H9 (cell line): Measurements from ENCODE around the gene MAP7. TPM values are rescaled to one million over a fixed set of nuclear protein-coding genes. Genes with fewer than 3 reads are reported as not detected.

Experiments used
- DNase-seq: peaks from one replicate; pipeline ENCODE4 v3.0.0-alpha.2; 2017
- H2AFZ ChIP-seq: one replicate; pipeline ENCODE4 v1.6.1; 2013; ENCODE audit warnings: mild to moderate bottlenecking, low read length, control low read depth, moderate library complexity
- H2AK5ac ChIP-seq: 2 replicates; pipeline ENCODE4 v1.6.1; 2013; ENCODE audit warnings: low read length, control low read depth, mixed read lengths; ENCODE audit not compliant: insufficient read length
- H2BK120ac ChIP-seq: one replicate; pipeline ENCODE4 v1.6.1; 2013; ENCODE audit warnings: low read depth, mild to moderate bottlenecking, low read length, control low read depth, inconsistent platforms; ENCODE audit not compliant: poor library complexity, severe bottlenecking
- H2BK12ac ChIP-seq: 2 replicates; pipeline ENCODE4 v1.6.1; 2013; ENCODE audit warnings: low read length, control low read depth, mixed read lengths, low read depth; ENCODE audit not compliant: insufficient read length
- H2BK15ac ChIP-seq: 2 replicates; pipeline ENCODE4 v1.6.1; 2013; ENCODE audit warnings: low read depth, low read length, control low read depth
- H2BK20ac ChIP-seq: one replicate; pipeline ENCODE4 v1.6.1; 2013; ENCODE audit warnings: low read depth, mild to moderate bottlenecking, low read length, control low read depth, inconsistent platforms; ENCODE audit not compliant: poor library complexity, severe bottlenecking
- H2BK5ac ChIP-seq: 2 replicates; pipeline ENCODE4 v1.6.1; 2013; ENCODE audit warnings: low read length, control low read depth, mixed read lengths; ENCODE audit not compliant: insufficient read length
- H3K14ac ChIP-seq: 2 replicates; pipeline ENCODE4 v1.6.1; 2013; ENCODE audit warnings: low read length, control low read depth; ENCODE audit not compliant: insufficient read depth
- H3K18ac ChIP-seq: 2 replicates; pipeline ENCODE4 v1.6.1; 2013; ENCODE audit warnings: low read depth, mild to moderate bottlenecking, mixed read lengths, low read length, control low read depth; ENCODE audit not compliant: insufficient read length
- H3K23ac ChIP-seq: 2 replicates; pipeline ENCODE4 v1.6.1; 2013; ENCODE audit warnings: low read length, control low read depth, mixed read lengths, low read depth; ENCODE audit not compliant: insufficient read length
- H3K23me2 ChIP-seq: 2 replicates; pipeline ENCODE4 v1.6.1; 2013; ENCODE audit warnings: low read depth, mild to moderate bottlenecking, mixed read lengths, low read length, control low read depth; ENCODE audit not compliant: insufficient read length, poor library complexity, severe bottlenecking
- H3K27ac ChIP-seq: 2 replicates; pipeline ENCODE4 v1.5.1; 2013; ENCODE audit warnings: low read length, control low read depth, mixed read lengths, low read depth; ENCODE audit not compliant: insufficient read length
- H3K27me3 ChIP-seq: 2 replicates; pipeline ENCODE4 v1.6.1; 2013; ENCODE audit warnings: low read length, control low read depth, inconsistent platforms; ENCODE audit not compliant: insufficient read depth
- H3K4ac ChIP-seq: 2 replicates; pipeline ENCODE4 v1.6.1; 2013; ENCODE audit warnings: low read depth, mild to moderate bottlenecking, control low read depth, inconsistent platforms, low read length, moderate library complexity
- H3K4me1 ChIP-seq: 2 replicates; pipeline ENCODE4 v1.6.1; 2013; ENCODE audit warnings: low read length, control low read depth, inconsistent platforms; ENCODE audit not compliant: insufficient read depth
- H3K4me2 ChIP-seq: 2 replicates; pipeline ENCODE4 v1.6.1; 2013; ENCODE audit warnings: low read length, control low read depth, mixed read lengths; ENCODE audit not compliant: insufficient read length, insufficient read depth
- H3K56ac ChIP-seq: 2 replicates; pipeline ENCODE4 v1.6.1; 2013; ENCODE audit warnings: low read depth, mild to moderate bottlenecking, mixed read lengths, low read length, control low read depth; ENCODE audit not compliant: insufficient read length
- H3K79me1 ChIP-seq: 2 replicates; pipeline ENCODE4 v1.6.1; 2013; ENCODE audit warnings: low read depth, mild to moderate bottlenecking, moderate library complexity, low read length, control low read depth, inconsistent platforms; ENCODE audit not compliant: insufficient read depth, poor library complexity, severe bottlenecking
- H3K79me2 ChIP-seq: 2 replicates; pipeline ENCODE4 v1.6.1; 2013; ENCODE audit warnings: low read length, control low read depth, inconsistent platforms; ENCODE audit not compliant: insufficient read depth
- H3K9ac ChIP-seq: 2 replicates; pipeline ENCODE4 v1.6.1; 2013; ENCODE audit warnings: low read length, control low read depth, mixed read lengths; ENCODE audit not compliant: insufficient read length; ENCODE audit errors: extremely low read depth
- H3K9me3 ChIP-seq: one replicate; pipeline ENCODE4 v1.6.1; 2013; ENCODE audit warnings: low read depth, low read length, inconsistent platforms; ENCODE audit not compliant: control insufficient read depth
- H3T11ph ChIP-seq: one replicate; pipeline ENCODE4 v1.6.1; 2013; ENCODE audit warnings: mild to moderate bottlenecking, low read length, control low read depth, inconsistent platforms
- H4K20me1 ChIP-seq: one replicate; pipeline ENCODE4 v1.6.1; 2013; ENCODE audit not compliant: control insufficient read depth, insufficient read length, insufficient read depth
- H4K5ac ChIP-seq: 2 replicates; pipeline ENCODE4 v1.6.1; 2013; ENCODE audit warnings: low read depth, mild to moderate bottlenecking, mixed read lengths, low read length, control low read depth; ENCODE audit not compliant: insufficient read length
- H4K8ac ChIP-seq: replicated peaks from 2 replicates; pipeline ENCODE4 v1.6.1; 2013; ENCODE audit warnings: low read length, control low read depth, mixed read lengths, low read depth; ENCODE audit not compliant: insufficient read length
- H4K91ac ChIP-seq: 2 replicates; pipeline ENCODE4 v1.6.1; 2013; ENCODE audit warnings: low read depth, mild to moderate bottlenecking, moderate library complexity, mixed read lengths, low read length, control low read depth; ENCODE audit not compliant: insufficient read length
- H3K27ac Mint-ChIP-seq, 3 experiments: 2 replicates in 2 of 3; 3 replicates in 1 of 3; pipeline ENCODE4 v1.8.0; 2020 to 2021; ENCODE audit warnings: mixed read lengths in 3 of 3, mild to moderate bottlenecking in 1 of 3, moderate library complexity in 1 of 3
- H3K27me3 Mint-ChIP-seq: 2 replicates; pipeline ENCODE4 v1.8.0; 2021; ENCODE audit warnings: low read depth, mild to moderate bottlenecking, moderate library complexity, mixed read lengths
- H3K36me3 Mint-ChIP-seq, 3 experiments: 2 replicates in 2 of 3; 3 replicates in 1 of 3; pipeline ENCODE4 v1.8.0; 2020 to 2021; ENCODE audit warnings: low read depth in 3 of 3, mixed read lengths in 3 of 3; ENCODE audit not compliant: insufficient read depth in 1 of 3
- H3K4me1 Mint-ChIP-seq, 2 experiments: 2 replicates each; pipeline ENCODE4 v1.8.0; 2020; ENCODE audit warnings: mixed read lengths in 2 of 2
- H3K4me3 Mint-ChIP-seq, 2 experiments: 2 replicates in 1 of 2; 3 replicates in 1 of 2; pipeline ENCODE4 v1.8.0; 2020 to 2021; ENCODE audit warnings: mild to moderate bottlenecking in 2 of 2, mixed read lengths in 2 of 2, moderate library complexity in 1 of 2
- H3K9me3 Mint-ChIP-seq, 2 experiments: 2 replicates in 1 of 2; 3 replicates in 1 of 2; pipeline ENCODE4 v1.8.0; 2020; ENCODE audit warnings: mild to moderate bottlenecking in 2 of 2, mixed read lengths in 2 of 2, moderate library complexity in 1 of 2
- WGBS: extraction: QIAGEN DNeasy Blood & Tissue Kit; methylation state at CpG from one replicate; pipeline ENCODE4 v1.1.7; 2013; ENCODE audit warnings: missing lambda C conversion rate, low lambda C conversion rate, mixed read lengths; ENCODE audit not compliant: insufficient read length; ENCODE audit errors: extremely low coverage; 5-methylcytosine and 5-hydroxymethylcytosine counted together
- total RNA-seq: library from RNA; stranded (reverse); gene quantifications from 2 replicates; pipeline ENCODE4 v1.2.1, GENCODE V29; 2021
- TF ChIP-seq, protein P1 (sequence below): fragments of 200-600 bp; sonication (generic); conservative IDR thresholded peaks from 3 replicates; pipeline ENCODE4 v1.8.0; 2021; ENCODE audit warnings: antibody characterized with exemption, mild to moderate bottlenecking

MAP7 gene
- total RNA-seq, 1 experiment from 2014 or later: 51.1 TPM

DNA sequence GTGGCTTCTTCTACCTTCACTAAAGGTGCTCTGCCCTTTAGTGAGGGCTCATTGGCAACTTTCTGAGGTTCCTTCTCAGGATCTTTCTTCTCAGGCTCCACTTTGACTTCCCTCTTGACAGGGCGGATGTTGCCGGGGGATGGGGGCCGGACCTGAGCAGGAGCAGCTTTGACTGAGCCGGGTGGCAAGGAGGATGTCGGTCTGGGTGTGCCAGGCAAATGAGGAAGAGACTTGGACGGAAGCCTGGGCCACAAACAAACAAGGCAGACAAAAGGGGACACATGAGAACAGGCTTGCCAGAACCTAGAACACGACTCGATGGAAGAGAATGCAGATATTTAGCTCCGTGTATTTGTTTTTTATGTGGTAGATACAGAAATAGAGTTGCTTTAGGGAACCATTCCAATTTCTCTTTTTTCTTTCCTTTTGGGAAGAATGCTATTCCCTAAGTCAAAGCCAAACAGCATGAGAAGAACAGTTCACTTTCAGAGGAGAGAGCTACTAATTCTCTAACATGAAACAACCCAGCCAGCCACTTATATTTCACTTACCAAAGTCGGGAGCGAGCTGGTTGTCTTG lies 184.4 kb downstream of the MAP7 start:
- H3K4me2 ChIP-seq: no peak overlapping the region
- H3K23ac ChIP-seq: no peak overlapping the region
- no peak overlapping the region for H2BK5ac ChIP-seq
- DNase-seq: no peak
- H3K27ac Mint-ChIP-seq: peak overlapping the region in 2 of 3 experiments; percentile 1 to 68; a peak in 3 of 7 replicates
- H2BK120ac ChIP-seq: no peak overlapping the region
- no peak overlapping the region for H4K91ac ChIP-seq
- H3K9ac ChIP-seq: no peak overlapping the region
- peaks cover 0 to 3% of the 10 kb centered on the region in 2 experiments; a peak in 1 of 4 replicates for H3K4me1 Mint-ChIP-seq
- H2BK12ac ChIP-seq: no peak overlapping the region
- H3K79me2 ChIP-seq: no peaks in the 10 kb centered on the region
- H3K27me3 ChIP-seq: no peaks in the 10 kb centered on the region
- no CpG with 5 or more reads among the region's 11 CpGs for WGBS
- H3K9me3 ChIP-seq: no peaks in the 10 kb centered on the region
- no peak overlapping the region for H4K8ac ChIP-seq
- H3K18ac ChIP-seq: no peak overlapping the region
- H3K27me3 Mint-ChIP-seq: no peaks in the 10 kb centered on the region
- no peak overlapping the region for H3K4me3 Mint-ChIP-seq
- H3K36me3 Mint-ChIP-seq: peaks cover 21 to 48% (median 39%) of the 10 kb centered on the region in 3 experiments; a peak in 6 of 7 replicates
- no peak overlapping the region for H3K27ac ChIP-seq
- no peaks in the 10 kb centered on the region for H4K20me1 ChIP-seq
- no peak overlapping the region for H2BK15ac ChIP-seq
- H3K14ac ChIP-seq: no peak overlapping the region
- H2BK20ac ChIP-seq: no peak overlapping the region
- H2AFZ ChIP-seq: no peak overlapping the region
- H3K4ac ChIP-seq: no peak overlapping the region
- H3K23me2 ChIP-seq: peaks cover 3% of the 10 kb centered on the region
- no peak overlapping the region for H4K5ac ChIP-seq
- no peaks in the 10 kb centered on the region for H3K79me1 ChIP-seq
- no peak overlapping the region for H3K56ac ChIP-seq
- no peak overlapping the region for H2AK5ac ChIP-seq
- no peaks in the 10 kb centered on the region for H3K4me1 ChIP-seq
- TF ChIP-seq, protein P1, sequence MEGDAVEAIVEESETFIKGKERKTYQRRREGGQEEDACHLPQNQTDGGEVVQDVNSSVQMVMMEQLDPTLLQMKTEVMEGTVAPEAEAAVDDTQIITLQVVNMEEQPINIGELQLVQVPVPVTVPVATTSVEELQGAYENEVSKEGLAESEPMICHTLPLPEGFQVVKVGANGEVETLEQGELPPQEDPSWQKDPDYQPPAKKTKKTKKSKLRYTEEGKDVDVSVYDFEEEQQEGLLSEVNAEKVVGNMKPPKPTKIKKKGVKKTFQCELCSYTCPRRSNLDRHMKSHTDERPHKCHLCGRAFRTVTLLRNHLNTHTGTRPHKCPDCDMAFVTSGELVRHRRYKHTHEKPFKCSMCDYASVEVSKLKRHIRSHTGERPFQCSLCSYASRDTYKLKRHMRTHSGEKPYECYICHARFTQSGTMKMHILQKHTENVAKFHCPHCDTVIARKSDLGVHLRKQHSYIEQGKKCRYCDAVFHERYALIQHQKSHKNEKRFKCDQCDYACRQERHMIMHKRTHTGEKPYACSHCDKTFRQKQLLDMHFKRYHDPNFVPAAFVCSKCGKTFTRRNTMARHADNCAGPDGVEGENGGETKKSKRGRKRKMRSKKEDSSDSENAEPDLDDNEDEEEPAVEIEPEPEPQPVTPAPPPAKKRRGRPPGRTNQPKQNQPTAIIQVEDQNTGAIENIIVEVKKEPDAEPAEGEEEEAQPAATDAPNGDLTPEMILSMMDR: no peak
- no peak overlapping the region for H3T11ph ChIP-seq
- no peaks in the 10 kb centered on the region for H3K9me3 Mint-ChIP-seq
